Osteoblast (primary cell): ENCODE results near the gene FOXN3. TPM values are rescaled to one million over a fixed set of nuclear protein-coding genes. Genes with fewer than 3 reads are reported as not detected.
"Not testable (repeated sequence)": the region's sequence is repeated elsewhere in the genome, so short reads cannot be mapped to it uniquely, and the experiment has no call there.

Experiments used
- DNase-seq: peaks from one replicate; pipeline ENCODE4 v3.0.0; 2011; ENCODE audit warnings: low spot score, mixed read lengths; ENCODE audit not compliant: insufficient read length; ENCODE audit errors: missing footprints
- H2AFZ ChIP-seq: 2 replicates; pipeline ENCODE4 v1.6.0; 2011; ENCODE audit warnings: mild to moderate bottlenecking, low read length
- H3K27ac ChIP-seq: 2 replicates; pipeline ENCODE4 v1.5.1; 2011; ENCODE audit warnings: mild to moderate bottlenecking, low read depth, low read length, moderate library complexity
- H3K27me3 ChIP-seq: 2 replicates; pipeline ENCODE4 v1.6.0; 2012; ENCODE audit warnings: mild to moderate bottlenecking, control low read depth, inconsistent platforms, low read length, moderate library complexity; ENCODE audit not compliant: insufficient read depth
- H3K36me3 ChIP-seq: 2 replicates; pipeline ENCODE4 v1.5.1; 2011; ENCODE audit warnings: mild to moderate bottlenecking, low read length, control low read depth, moderate library complexity; ENCODE audit not compliant: insufficient read depth
- H3K4me1 ChIP-seq: 2 replicates; pipeline ENCODE4 v1.5.1; 2011; ENCODE audit warnings: mild to moderate bottlenecking, low read length, control low read depth, moderate library complexity; ENCODE audit not compliant: insufficient read depth
- H3K4me2 ChIP-seq: 2 replicates; pipeline ENCODE4 v1.6.0; 2011; ENCODE audit warnings: mild to moderate bottlenecking, low read length; ENCODE audit not compliant: insufficient read depth
- H3K4me3 ChIP-seq: fragments of 200-600 bp; sonication (generic); 3 replicates; pipeline ENCODE4 v1.5.1; 2012; ENCODE audit warnings: mild to moderate bottlenecking, low read length, inconsistent platforms; ENCODE audit not compliant: insufficient read depth
- H3K79me2 ChIP-seq: 2 replicates; pipeline ENCODE4 v1.6.0; 2012; ENCODE audit warnings: mild to moderate bottlenecking, low read length, control low read depth, inconsistent platforms; ENCODE audit not compliant: insufficient read depth
- H3K9me3 ChIP-seq: 2 replicates; pipeline ENCODE4 v1.5.1; 2011; ENCODE audit warnings: low read depth, low read length, control low read depth
- H4K20me1 ChIP-seq: 2 replicates; pipeline ENCODE4 v1.6.0; 2012; ENCODE audit warnings: mild to moderate bottlenecking, low read length, control low read depth; ENCODE audit not compliant: insufficient read depth
- CTCF ChIP-seq: IDR thresholded peaks from 2 replicates; pipeline ENCODE4 v1.5.1; 2011; ENCODE audit warnings: mild to moderate bottlenecking, low read depth, low read length, moderate library complexity; ENCODE audit errors: extremely low read depth
- total RNA-seq: library from RNA; depleted of rRNA; stranded (reverse); fragments of >200 nt; gene quantifications from 2 replicates; pipeline ENCODE4 v1.2.3, GENCODE V29; 2012

FOXN3 gene
- total RNA-seq, 1 donor: 49.9 TPM

- TF ChIP-seq CTCF: no peak
- no peak overlapping the region for H2AFZ ChIP-seq
- H3K79me2 ChIP-seq: no peaks in the 10 kb centered on the region
- H4K20me1 ChIP-seq: peaks cover 6% of the 10 kb centered on the region
- H3K27me3 ChIP-seq: no peaks in the 10 kb centered on the region
- no peaks in the 10 kb centered on the region for H3K4me1 ChIP-seq
- H3K27ac ChIP-seq: no peak overlapping the region
- H3K4me2 ChIP-seq: no peak overlapping the region
- no peaks in the 10 kb centered on the region for H3K9me3 ChIP-seq
- no peaks in the 10 kb centered on the region for H3K36me3 ChIP-seq
- peak; percentile 77 for DNase-seq
- no peak overlapping the region for H3K4me3 ChIP-seq
These were observed 166.0 kb downstream of the FOXN3 start for GRCh38 chr14:89251061-89251460.

- H3K36me3 ChIP-seq, H3K79me2 ChIP-seq, H3K4me3 ChIP-seq, H3K9me3 ChIP-seq, DNase-seq, H3K4me2 ChIP-seq, H4K20me1 ChIP-seq, H3K4me1 ChIP-seq, H2AFZ ChIP-seq, H3K27ac ChIP-seq, H3K27me3 ChIP-seq: not testable (repeated sequence)
These were observed 166.4 kb downstream of the FOXN3 start for GRCh38 chr14:89250655-89250975.

GRCh38 chr14:89249972-89250654, 166.9 kb downstream of the FOXN3 start:
- Histone ChIP-seq H3K4me3 (no peak overlapping the region), H3K9me3 (no peaks in the 10 kb centered on the region), H3K27ac (no peak overlapping the region), H3K4me1 (no peaks in the 10 kb centered on the region), H3K36me3 (no peaks in the 10 kb centered on the region), H2AFZ (no peak overlapping the region), H4K20me1 (peaks cover 2% of the 10 kb centered on the region), H3K4me2 (no peak overlapping the region), H3K27me3 (no peaks in the 10 kb centered on the region), H3K79me2 (no peaks in the 10 kb centered on the region)
- no peak for DNase-seq
- TF ChIP-seq CTCF: no peak

- H3K4me1 ChIP-seq: no peaks in the 10 kb centered on the region
- no peaks in the 10 kb centered on the region for H3K9me3 ChIP-seq
- H3K27me3 ChIP-seq: no peaks in the 10 kb centered on the region
- no peaks in the 10 kb centered on the region for H3K79me2 ChIP-seq
- DNase-seq: no peak
- no peak overlapping the region for H3K4me2 ChIP-seq
- no peak overlapping the region for H3K27ac ChIP-seq
- no peak for TF ChIP-seq CTCF
- no peak overlapping the region for H2AFZ ChIP-seq
- no peaks in the 10 kb centered on the region for H3K36me3 ChIP-seq
- H3K4me3 ChIP-seq: no peak overlapping the region
- no peaks in the 10 kb centered on the region for H4K20me1 ChIP-seq
These were observed 167.9 kb downstream of the FOXN3 start for GRCh38 chr14:89249065-89249695.
